GM21360 (cell line): Measurements from ENCODE around the gene CSF1R.

Source experiments
- ATAC-seq: cut with Tn5 transposase; IDR thresholded peaks from one replicate; pipeline ENCODE4 v1.9.1; 2021; ENCODE audit warnings: mild to moderate bottlenecking, moderate library complexity; ENCODE audit not compliant: unreplicated experiment

CSF1R gene

DNA sequence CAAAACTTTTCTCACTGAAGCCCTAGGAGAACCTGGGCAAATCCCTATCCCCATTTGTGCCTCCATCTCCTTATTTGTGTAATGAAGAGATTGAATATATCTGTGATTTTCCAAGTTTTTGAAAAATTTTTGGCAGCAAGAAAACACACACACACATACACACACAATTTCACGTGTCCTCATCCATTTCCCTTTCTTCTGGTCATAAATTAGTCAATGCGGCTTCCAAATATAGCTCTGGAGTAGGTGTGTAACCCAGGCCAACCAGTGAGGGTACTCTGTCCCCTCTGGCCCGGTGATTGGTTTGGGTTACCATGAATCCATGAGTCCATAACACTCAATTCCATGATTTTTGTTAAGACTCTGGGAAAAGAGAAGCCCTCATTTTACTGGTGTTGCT lies 12.7 kb downstream of the CSF1R start:
- no peak for ATAC-seq

DNA sequence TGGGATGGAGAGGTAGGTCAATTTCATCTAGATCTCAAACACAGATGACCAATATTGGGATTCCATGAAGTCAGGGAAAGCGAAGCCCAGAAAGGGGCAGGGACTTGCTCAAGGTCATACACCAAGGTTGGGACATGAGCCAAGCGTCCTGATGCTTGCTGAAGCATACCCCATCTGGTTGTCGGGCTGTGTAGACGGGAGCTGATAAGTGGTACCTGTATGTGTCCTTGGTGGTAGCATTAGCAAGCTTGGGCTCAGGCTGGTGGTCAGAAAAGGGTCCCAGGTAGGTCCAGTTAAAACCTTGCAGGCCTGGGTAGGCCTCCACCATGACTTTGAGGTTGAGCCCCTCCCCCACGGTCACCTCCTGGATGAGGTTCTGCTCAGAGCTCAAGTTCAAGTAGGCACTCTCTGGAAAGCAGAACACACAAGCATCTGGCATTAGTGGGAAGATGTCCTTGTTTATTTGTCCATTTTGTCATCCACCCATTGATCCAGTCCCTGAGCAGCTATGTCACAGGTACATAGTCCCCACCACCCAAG lies 13.2 kb downstream of the CSF1R start:
- no peak for ATAC-seq

DNA sequence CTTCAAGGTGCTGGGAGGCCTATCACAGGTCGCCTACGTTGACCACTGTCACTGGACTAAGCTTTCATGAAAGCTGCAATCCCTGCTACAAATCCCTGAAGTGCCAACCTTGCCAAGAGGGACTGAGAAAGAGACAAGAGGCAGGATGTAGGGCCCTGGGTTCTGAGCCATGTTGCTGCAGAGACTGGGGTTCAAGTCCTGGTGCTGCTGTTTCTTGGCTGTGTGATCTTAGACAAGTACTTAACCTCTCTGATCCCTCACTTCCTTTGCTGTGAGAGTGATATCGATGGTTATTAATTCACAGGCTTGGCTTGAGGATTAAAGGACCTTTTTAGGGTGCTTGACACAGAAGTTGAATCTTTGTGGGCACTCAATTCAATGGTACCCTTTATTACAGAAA lies 15.5 kb downstream of the CSF1R start:
- no peak for ATAC-seq

DNA sequence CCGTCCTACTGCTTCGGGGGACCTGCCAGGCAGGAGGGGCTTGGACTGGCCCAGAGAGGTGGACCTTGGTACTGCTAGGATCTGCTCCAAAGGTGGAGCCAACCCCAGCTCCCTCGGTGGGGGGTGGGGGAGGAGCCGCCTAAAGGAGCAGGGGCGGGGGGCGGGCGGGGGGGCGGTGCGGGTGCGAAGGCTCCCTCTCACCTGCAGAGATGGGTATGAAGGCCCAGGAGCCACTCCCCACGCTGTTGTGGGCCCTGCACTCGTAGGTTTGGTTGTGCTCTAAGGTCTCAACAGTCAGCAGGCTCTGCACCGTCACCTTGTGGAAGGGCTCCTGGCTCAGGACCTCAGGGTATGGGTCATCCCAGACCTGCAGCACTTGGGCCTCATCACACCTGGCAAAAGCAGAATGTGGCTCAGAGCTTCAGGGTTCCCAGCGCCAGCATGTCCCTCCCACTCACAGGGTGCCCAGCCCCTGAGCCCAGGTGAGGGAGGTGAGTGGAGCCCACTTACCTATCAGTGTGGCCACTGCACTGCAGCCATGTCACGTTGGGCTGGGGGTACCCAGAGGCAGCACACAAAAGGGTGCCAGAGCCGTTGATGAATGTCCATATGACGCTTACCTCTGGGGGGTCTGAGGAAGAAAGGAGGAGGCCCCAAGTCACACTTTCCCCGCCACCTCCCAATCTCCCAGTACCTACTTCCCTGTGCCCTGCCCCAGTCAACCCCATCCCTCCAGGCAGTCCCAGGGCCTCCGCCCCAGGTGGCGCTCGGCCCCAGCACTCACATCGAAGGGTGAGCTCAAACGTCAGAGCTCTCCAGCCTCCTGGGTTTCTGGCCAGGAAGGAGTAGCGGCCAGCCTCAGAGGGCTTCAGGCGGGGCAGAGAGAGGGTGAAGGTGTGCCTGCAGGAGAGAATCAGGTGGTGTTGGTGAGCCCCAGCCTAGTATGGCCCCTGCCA lies 16.4 kb downstream of the CSF1R start:
- ATAC-seq, result no peak

DNA sequence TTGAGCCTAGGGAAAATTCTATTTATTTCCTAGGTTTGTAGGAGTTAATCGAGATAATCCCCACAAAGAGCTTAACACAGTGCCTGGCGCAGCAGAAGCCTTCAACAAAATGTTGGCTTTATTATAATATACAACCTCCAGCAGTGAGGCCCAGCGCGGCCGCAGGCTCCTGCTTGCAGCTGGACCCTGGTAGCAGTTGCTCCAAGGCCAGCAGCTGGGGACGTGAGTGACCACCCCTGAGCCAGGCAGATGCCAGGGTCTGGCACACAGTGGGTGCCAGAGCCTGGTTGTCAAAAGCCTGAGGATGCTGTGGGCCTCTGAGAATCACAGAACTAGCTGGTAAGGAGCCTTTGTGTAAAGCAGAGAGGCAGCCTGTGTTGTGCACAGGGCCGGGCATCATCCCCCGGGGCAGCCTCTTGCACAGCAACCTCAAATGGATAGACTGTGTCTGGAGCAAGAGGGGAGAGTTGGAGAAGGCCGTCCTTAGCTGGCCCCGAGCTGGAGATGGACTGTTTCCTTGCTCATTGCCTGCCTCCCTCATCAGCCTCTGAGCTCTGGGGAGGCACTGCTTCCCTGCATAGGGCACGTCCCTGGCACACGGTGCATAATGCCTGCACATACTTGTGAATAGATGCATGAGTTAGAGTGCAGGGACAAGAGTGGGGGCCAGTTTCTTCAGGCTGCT lies 17.3 kb downstream of the CSF1R start:
- no peak for ATAC-seq

DNA sequence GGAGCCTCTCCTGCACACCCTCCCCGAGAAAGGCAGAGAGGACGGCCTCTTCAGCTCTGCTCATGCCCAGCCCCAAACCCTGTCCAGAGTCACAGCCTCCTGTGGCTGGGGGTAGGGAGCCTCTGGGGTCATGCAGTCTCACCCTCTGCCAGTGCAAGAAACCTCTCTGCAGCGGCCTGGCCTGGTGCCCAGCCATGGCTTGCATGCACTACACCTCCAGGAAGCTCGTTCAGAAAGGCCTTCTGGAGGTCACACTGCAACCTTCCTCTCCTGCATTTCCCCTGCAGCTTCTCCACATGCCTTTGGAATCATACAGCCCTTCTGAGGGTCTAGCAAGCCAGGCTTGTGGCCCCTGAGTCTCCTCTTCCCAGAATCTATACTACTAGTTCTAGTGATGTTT lies 17.9 kb downstream of the CSF1R start:
- ATAC-seq, result no peak

DNA sequence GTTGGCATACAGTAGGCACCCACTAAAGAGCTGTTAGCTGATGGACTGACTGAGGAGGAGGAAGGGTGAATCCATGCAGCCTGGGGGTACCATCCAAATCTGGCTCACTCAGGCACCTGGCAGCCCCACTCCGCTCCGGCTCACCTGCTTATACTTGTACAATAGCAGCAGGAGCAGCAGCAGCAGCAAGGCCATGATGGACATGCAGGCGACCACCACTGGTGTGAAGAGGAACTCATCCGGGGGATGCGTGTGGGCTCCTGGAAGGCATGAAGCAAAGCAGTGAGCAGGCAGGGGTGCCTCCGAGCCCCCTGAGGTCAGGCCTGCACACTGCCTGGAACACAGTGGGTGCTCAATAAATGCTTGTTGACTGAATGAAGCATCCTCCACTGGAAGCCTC lies 18.3 kb downstream of the CSF1R start:
- no peak for ATAC-seq

DNA sequence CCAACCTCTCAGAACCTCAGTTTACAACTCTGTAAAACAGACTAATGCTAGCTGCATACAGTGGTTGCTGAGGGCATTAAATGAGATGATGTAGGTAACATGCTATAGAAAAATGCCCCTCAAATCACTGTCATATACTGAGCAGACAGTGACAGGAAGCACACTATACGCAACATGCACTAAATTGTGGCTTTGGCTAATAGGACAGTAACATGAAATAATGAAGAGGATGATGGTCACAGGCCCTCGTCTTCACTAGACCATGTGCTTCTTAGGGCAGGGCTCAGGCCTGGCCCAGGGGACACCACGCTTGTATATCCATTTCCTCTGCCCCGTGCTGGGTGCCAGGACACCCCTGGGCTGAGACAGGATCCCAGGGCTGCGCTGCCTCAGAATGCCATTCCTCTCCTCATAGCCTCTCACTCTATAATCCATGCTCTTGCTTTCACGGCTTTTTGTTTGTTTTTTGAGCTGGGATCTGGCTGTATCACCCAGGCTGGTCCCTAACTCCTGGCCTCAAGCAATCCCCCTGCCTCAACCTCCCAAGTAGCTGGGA lies 18.9 kb downstream of the CSF1R start:
- no peak for ATAC-seq

DNA sequence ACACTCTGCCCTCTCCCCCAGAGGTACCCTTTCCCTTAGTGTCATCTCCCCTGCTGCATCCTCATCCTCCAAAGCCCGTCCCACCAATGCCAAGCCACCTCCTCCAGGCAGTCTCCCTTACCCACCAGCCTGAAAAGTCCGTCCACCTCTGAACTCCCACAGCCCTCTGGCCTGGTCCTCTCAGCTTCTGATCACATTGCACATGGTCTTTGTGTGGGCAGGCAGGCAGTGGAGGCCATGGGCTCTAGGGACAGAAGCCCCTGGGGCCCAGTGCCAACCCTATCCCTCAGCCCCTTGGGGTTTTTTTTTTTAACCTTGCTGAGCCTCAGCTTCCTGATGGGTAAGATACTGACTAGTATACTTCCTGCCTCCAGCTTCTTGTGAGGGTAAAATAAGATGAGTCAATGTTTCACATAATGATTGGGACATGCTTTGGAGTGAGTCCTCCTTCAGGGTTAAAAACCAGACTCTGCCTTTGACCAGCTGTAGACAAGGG lies 19.4 kb downstream of the CSF1R start:
- no peak for ATAC-seq

DNA sequence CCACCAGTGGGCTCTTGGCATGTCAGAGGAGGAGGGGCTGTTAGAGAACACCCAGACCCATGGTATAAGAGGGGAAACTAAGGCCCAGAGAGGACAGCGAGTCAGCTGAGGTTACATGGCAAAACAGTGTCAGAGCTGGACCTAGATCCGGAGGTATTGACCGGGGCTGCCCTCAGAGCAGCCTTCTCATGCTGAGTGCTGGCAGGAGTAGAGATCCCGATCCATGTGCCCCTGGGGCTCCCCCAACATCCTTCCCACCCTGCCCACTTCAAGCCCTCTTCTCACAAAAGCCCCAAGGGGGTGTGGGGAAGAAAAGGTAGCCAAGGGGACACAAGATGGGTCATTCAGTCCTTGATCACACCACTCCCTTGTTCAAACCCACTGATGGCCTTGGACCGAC lies 19.9 kb downstream of the CSF1R start:
- ATAC-seq, result no peak

DNA sequence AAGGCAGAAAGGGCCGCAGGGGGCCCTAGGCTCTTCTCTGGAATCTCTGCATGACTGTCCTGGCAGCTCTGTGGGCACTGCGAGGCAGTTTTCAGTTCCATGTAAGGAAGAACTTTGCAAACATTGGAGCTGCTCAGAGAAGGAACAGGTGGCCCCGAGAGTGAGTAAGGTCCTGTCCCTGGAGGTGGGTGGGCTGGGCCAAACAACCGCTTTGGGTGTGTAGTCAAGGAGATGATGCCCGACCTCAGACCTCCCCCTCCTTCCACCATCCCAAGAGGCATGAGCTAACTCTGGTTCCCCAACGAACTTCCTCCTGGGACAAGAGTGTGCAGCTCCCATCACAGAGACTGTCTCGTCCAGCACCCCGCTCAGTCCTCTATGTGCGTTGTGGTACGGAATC lies 20.5 kb downstream of the CSF1R start:
- ATAC-seq, result no peak

DNA sequence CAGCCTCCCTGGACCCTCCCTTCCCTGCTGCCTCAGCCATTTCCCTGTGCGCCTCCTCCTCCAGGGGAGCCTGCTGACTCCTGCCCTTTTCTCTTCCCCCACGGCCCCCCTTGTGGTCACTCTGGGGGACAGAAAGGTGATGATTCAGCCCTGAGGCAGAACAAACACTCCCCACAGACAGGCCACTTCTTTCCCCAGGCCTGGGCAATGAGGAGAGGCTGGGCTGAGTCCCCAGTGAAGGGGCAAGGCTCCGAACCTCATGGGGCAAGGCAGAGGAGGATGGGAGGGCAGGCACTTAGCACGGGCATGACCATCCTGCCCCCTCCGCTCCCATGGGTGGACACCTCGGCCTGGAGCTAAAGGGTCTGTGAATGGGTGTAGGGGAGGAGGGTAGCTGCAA lies 21.0 kb downstream of the CSF1R start:
- no peak for ATAC-seq

DNA sequence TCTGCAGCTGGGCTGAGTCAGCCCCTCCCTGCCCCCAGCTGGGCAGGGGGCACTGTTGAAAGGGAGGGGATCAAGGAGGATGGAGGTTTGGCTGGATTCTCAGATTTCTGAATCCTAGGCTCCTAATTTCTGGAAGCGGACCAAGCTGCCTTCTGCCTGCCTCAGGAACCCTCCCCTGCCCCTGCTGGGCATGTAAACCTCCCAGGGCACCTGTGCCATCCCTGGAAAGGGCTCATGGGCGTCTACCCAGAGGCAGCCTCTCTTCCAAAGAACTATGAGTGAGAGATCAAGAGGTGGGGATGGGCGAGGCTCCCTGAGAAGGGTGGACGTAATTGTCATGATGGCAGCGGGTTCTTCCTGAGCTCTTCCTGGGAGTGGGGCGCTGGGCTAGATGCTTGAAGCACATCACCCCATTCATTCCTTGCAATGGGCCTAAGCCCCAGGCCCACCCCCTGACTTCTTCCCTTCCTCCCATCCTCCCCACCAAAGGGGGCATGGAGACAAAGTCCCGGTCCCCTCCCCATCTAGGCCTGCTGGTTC lies 21.6 kb downstream of the CSF1R start:
- ATAC-seq, result no peak

DNA sequence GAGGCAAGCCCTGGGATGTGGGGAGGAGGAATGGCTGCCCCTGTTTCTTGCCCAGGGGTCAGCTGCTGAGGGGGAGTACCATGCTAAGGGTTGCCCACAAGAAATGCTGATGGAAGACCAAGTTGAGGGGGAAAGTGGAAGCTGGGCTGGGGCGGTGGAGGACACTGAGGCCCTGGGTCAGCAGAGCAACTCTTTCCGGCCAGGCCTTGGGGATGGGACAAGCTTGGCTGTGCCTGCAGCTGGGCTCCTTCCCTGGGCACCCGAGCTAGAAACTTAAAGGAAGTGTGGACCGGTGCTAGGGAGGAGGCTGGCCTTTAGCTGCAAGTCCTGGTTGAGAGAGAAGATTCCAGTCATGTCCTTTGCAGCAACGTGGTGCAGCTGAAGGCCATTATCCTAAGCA lies 22.7 kb downstream of the CSF1R start:
- ATAC-seq, result no peak

DNA sequence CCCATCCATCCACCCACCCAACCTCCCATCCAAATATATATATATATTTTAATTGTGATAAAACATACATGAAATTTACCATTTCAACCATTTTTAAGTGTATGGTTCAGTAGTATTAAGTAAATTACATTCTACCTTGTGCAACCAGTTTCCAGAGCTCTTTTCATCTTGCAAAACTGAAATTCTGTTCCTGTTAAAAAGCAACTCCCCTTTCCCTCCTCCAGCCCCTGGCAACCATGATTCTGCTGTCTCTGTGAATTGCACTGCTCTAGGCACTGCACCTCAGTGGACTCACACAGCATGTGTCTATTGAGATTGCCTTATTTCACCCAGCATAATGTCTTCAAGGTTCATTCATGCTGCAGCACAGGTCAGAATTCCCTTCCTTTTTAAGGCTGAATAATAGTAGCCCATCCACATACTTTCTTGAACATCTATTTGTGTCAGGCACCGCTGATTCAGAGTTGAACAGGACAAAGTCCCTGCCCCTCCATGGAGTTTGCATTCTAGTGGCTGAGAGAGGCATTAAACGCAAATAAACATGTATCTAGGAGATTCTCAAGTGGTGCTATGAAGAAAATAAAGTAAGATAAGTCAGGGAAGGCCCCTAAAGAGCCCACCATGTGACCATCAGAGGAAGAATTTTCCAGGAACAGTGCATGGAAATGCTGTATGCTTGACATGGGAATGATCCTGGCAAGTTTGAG lies 24.0 kb downstream of the CSF1R start:
- no peak for ATAC-seq

DNA sequence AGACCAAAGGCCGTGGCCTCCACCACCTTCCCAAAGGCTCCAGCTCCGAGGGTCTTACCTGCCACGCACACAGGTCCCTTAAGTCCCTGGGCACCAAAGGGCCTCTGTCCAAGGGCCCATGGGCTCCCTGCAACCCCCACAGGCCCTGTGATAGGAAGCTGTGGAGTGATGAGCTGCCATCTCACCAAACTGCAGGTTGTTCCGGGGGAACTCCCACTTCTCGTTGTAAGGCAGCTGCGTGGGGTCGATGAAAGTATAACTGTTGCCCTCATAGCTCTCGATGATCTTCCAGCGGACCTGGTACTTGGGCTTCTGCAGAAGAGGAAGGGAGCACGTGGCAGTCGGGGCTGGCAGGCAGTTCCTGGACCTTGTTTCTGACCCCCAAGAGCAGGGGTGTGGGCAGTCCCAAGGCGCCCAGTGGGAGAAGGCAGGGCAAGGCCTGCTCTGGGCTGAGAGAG lies 24.8 kb downstream of the CSF1R start:
- no peak for ATAC-seq

DNA sequence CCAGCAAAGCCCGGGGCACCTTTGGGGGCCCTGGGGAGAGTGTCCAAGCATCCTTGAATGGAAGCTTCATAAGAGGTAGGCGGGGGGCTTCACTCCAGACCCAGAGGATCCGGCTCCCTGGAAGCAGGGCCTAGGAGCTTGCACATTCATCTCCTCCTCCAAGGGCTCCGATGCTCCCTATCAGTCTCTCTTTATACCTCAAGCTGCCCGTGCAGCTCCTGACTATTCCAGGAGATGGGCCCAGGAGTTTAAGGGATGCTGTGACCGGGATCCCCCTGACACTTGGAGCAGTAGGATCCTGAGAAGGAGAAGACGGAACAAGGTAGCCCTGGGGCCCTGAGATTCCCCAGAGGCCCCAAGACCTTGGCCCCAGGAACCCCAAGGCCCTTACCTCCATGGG lies 25.9 kb downstream of the CSF1R start:
- no peak for ATAC-seq

DNA sequence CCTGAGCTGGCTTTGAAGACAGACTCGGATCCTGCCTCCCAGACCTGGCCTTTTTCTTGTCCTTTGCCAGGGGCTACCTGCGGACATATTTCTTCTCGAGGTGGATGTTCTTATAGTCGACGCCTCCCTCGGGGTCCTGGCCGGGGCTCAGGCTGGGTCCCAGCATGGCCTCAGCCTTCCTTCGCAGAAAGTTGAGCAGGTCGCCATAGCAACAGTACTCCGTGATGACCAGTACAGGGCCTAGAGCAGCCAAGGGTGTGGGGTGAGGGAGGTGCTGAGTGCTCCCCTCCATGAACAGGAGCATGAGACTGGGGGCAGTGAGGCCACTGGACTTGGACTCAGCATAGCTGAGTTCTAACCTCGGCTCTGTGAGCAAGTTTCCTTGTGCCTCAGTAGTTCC lies 26.7 kb downstream of the CSF1R start:
- no peak for ATAC-seq

DNA sequence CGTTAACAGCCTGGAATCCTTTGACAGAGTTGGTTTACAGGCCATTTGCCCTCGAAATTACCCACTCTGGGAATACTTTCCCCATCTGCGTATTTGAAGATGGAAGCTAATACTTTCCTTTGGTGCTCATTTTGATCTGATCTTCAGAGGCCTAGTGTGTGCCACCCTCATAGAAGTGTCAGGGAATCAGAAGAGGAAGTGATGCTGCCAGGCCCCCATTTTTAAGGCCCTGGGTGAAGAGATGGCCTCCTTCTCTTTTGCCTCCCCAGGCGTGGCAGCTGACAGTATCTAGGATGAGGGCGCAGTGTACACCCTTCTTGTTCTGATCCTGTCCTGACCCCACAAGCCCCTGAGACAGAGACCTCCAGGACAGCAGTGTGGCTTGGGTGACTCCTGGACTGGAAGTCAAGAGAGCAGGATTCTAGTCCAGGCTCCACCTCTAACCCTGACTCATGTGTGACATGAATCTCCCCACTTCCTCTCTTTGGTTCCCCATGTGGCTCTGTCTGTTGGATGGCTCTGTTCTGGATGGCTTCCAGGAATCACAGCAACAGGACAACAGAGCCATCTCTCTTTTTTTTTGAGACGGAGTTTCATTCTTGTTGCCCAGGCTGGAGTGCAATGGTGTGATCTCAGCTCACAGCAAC lies 27.8 kb downstream of the CSF1R start:
- ATAC-seq, result no peak

DNA sequence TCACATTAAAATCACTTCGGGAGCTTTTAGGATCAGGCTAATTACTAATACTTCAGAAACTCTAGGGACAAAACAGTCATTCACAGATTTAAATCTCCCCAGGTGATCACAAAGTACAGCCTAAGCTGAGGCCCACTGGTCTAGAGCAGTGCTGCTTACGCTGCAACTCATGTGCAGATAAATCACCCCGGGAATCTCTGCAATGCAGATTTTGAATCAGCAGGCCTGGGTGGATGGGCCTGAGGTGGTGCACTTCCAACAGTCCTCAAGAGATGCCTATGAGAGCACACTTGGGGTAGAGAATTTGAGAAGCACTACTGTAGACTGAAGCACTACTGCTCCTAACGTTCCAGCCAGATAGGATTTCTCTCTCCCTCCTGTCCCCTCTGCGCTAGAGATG lies 28.4 kb downstream of the CSF1R start:
- no peak for ATAC-seq
